ENCODE data around the gene GPR62.

GPR62 gene

DNA sequence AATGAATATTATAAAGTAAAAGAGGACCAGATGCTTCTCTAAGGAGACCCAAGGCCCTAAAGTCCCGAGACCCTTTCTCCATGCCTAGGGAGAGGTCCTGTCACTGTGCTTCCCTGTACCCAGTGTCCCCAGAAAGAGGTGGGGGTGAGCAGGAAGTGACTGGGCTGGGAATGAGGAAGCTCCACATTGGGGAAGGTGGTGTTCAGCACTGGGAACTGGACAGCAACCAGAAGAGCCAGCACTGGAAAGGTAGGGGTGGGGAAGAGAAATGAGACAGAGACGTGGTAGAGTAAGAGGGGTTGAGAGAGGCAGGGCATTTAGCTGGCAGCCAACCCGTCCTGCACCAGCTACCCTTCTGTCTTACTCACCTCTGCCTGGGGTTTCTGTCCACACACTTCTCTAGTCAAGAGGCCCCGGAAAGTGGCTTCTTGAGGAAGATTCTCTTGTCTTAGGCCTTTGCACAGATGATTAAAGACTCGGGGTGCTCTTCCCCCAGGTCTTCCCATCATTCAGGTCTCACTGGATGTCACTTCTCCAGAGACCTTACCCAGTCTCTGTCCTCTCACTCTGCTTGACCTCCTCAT is 25.7 kb upstream of the GPR62 start:
- TF ChIP-seq, protein P1, sequence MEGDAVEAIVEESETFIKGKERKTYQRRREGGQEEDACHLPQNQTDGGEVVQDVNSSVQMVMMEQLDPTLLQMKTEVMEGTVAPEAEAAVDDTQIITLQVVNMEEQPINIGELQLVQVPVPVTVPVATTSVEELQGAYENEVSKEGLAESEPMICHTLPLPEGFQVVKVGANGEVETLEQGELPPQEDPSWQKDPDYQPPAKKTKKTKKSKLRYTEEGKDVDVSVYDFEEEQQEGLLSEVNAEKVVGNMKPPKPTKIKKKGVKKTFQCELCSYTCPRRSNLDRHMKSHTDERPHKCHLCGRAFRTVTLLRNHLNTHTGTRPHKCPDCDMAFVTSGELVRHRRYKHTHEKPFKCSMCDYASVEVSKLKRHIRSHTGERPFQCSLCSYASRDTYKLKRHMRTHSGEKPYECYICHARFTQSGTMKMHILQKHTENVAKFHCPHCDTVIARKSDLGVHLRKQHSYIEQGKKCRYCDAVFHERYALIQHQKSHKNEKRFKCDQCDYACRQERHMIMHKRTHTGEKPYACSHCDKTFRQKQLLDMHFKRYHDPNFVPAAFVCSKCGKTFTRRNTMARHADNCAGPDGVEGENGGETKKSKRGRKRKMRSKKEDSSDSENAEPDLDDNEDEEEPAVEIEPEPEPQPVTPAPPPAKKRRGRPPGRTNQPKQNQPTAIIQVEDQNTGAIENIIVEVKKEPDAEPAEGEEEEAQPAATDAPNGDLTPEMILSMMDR (conservative IDR thresholded peaks at IDR 0.05; ENCODE audit: low read length): no peak
- no peak overlapping the region for H3K4me3 ChIP-seq (ENCODE audit: low read length)
- DNase-seq (ENCODE audit: low read depth): no peak

DNA sequence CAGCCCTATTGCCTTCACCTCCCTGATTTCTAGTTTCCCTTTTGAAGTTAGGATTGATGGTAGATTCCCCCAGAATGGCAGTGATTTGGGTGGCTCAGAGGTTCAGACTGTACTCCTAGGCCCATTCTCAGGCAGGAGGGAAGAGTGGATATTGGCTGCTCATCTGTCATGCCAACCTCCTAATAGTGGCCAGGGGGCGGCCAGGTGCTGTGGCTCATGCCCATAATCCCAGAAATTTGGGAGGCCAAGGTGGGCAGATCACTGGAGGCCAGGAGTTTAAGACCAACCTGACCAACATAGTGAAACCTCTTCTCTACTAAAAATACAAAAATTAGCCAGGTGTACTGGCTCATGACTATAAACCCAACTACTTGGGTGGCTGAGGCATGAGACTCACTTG is 24.7 kb upstream of the GPR62 start:
- TF ChIP-seq, protein P1 (conservative IDR thresholded peaks at IDR 0.05; ENCODE audit: low read length): no peak
- no peak for DNase-seq (ENCODE audit: low read depth)
- no peak overlapping the region for H3K4me3 ChIP-seq (ENCODE audit: low read length)

DNA sequence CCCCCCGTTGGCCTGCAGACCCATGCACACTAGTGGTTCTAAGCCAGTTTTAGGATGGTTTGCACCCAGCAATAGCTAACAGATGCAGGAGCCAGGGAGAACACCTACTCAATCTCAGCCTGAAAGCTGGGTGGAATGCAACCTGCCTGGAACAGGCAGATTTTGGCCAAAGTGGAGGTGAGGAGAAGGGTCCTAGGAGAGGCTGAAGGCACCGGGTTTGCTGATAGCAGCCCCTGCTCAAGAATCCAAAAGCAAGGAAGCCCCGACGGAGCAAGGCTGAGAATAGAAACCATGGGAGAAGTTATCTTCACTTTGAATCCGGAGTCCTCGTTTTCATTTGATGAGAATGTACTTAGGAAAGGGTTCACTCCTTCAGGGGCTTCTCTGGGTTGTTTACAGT is 23.4 kb upstream of the GPR62 start:
- DNase-seq (ENCODE audit: low read depth): no peak
- no peak overlapping the region for H3K4me3 ChIP-seq (ENCODE audit: low read length)
- TF ChIP-seq, protein P1 (conservative IDR thresholded peaks at IDR 0.05; ENCODE audit: low read length): no peak

DNA sequence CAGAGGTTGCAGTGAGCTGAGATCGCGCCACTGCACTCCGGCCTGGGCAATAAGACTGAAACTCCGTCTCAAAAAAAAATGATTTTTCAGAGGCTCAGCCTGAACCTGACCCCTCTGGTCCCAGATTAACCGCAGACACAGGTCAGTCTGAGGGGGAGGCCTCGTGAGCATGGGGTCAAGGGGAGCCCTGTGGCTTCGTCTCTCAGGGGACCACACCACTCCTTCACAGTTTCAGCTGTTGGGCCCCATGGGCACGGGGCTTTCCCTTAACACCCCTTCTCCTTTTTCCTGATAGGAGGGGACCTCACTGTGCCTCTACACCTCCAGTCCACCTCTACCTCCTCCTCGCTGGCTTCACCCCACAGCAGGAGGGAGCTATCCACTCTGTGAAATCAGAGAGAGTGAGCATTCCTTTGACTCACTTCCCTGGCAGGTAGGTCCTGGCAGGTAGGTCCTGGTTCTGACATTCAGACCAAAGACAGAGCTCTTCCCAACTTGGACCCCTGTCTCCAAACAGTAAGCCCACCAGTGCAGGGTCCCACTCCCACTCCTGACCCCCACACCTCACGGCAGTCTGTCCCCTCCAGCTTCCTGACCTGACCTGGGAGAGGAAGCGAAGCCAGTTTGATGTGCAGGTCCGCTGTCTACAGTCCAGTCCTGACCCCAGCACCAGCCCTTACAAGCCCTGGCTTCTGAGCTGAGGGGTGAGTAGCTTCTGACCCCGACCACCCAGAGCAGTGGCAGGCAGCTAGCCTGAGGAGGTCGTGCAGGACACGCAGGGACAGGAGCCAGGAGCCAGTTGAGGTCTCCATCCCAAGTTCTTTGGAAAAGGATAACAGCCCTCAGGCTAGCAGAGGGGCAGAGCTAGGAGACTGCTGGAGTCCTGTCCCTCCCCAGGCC is 22.5 kb upstream of the GPR62 start:
- DNase-seq (ENCODE audit: low read depth): no peak
- H3K4me3 ChIP-seq (ENCODE audit: low read length): no peak overlapping the region
- TF ChIP-seq, protein P1 (conservative IDR thresholded peaks at IDR 0.05; ENCODE audit: low read length): no peak

DNA sequence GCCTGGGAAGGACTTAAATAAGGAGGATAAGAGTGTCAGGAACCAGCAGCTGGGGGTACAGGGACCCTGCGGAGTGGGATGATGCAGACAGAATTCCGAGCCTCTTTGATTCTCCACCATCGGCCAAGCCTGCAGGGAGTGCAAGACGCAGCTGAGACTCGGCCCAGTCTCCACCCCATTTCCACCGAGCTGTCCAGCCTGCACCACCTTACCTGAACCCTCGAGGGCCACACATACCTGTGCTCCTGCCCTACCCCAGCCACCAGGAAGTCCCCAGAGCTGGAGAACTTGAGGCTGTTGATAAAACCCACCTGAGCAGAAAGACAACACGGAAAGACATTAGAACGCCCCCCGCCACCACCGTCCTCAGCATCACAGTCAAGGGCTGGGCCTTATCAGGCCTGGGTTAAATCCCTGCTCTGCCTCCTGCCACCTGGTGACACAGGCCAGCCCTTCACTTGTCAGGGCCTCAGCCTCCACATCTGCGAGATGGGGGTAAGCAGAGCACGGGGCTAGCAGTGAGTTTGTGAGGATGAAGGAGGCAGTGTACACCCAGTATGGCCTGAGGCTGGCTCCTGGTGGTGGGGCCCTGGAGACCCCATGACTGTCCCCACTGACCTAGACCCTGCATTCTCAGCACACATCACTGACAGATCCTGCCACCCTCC is 21.6 kb upstream of the GPR62 start:
- no peak for DNase-seq (ENCODE audit: low read depth)
- TF ChIP-seq, protein P1 (conservative IDR thresholded peaks at IDR 0.05; ENCODE audit: low read length): no peak
- H3K4me3 ChIP-seq (ENCODE audit: low read length): no peak overlapping the region

DNA sequence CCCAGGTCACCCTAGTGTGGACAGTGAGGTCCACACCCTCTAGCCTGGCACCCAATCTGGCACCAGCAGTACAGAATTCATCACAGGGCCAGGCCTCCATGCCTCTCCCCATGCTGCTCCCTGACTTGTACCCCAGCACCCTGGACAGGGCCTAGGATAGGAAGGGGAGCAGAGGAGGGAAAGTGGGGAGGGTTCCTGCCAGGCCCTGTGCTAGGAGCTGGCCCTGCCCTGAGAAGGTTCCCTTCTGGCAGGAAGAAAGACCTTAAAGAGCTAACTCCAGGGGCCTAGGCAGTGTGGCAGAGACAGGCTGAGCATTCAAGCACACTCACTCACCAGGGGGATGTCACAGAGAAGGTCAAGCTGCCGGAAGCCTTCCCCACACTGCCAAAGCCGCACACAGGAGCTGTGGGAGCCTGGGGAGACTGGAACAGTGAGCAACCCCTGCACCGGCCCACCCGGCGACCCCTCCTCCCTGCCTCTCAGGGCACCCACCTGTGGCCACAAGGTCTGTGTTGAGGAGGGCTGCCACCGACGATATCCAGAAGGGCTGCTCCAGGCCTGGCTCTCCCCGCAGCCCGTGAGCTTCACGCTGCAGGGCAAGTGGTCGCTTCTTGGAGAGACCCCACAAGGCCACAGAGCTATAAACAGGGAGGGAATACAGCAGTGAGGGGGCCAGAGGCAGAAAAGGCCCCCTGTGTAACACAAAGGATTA is 20.9 kb upstream of the GPR62 start:
- no peak overlapping the region for H3K4me3 ChIP-seq (ENCODE audit: low read length)
- TF ChIP-seq, protein P1 (conservative IDR thresholded peaks at IDR 0.05; ENCODE audit: low read length): no peak
- no peak for DNase-seq (ENCODE audit: low read depth)
